H1 (cell line): ENCODE measurements around the gene JUP. TPM values are rescaled to one million over a fixed set of nuclear protein-coding genes. Genes with fewer than 3 reads are reported as not detected.

Source experiments
- CTCF ChIA-PET: fragments of 300-600 bp; sonication (Branson Sonifier 250); formaldehyde crosslinking; loops from one replicate; lab custom pipeline; 2021; ENCODE audit not compliant: partially characterized antibody; lab: Charles Lee
- POLR2A ChIA-PET: fragments of 300-600 bp; sonication (Branson Sonifier 250); formaldehyde crosslinking; loops from one replicate; lab custom pipeline; 2021; ENCODE audit warnings: inconsistent platforms; ENCODE audit not compliant: partially characterized antibody; lab: Charles Lee
- DNase-seq, 2 experiments: peaks; one replicate each; pipeline versions ENCODE4 v3.0.0 to v3.0.0-alpha.2; 2010 to 2022; ENCODE audit warnings: low spot score in 2 of 2, low read depth in 1 of 2, mixed read lengths in 1 of 2
- FAIRE-seq: peaks from 2 replicates; lab custom pipeline; 2011; peaks lifted over from hg19 to GRCh38; lab: Jason Lieb, UNC
- H2AFZ ChIP-seq: 2 replicates; pipeline ENCODE4 v1.8.1; 2012; ENCODE audit warnings: low read length, inconsistent platforms
- H2AK5ac ChIP-seq: 2 replicates; pipeline ENCODE4 v1.6.1; 2013; ENCODE audit warnings: low read depth, low read length
- H2BK120ac ChIP-seq: replicated peaks from 2 replicates; pipeline ENCODE3; 2013; ENCODE audit warnings: low read depth, low read length, inconsistent platforms
- H2BK12ac ChIP-seq: 2 replicates; pipeline ENCODE4 v1.6.1; 2013; ENCODE audit warnings: low read depth, low read length
- H2BK15ac ChIP-seq: 2 replicates; pipeline ENCODE4 v1.6.1; 2013; ENCODE audit warnings: low read length
- H2BK20ac ChIP-seq: 2 replicates; pipeline ENCODE4 v1.6.1; 2013; ENCODE audit warnings: low read length
- H2BK5ac ChIP-seq: 2 replicates; pipeline ENCODE4 v1.6.1; 2013; ENCODE audit warnings: low read depth, low read length
- H3K14ac ChIP-seq: 2 replicates; pipeline ENCODE4 v1.6.1; 2013; ENCODE audit warnings: inconsistent platforms; ENCODE audit not compliant: insufficient read length
- H3K18ac ChIP-seq: 2 replicates; pipeline ENCODE4 v1.6.1; 2013; ENCODE audit warnings: low read length; ENCODE audit errors: extremely low read depth
- H3K23ac ChIP-seq: 2 replicates; pipeline ENCODE4 v1.6.1; 2013; ENCODE audit warnings: inconsistent platforms; ENCODE audit not compliant: insufficient read length
- H3K23me2 ChIP-seq: 2 replicates; pipeline ENCODE4 v1.6.1; 2013; ENCODE audit warnings: low read depth, low read length
- H3K27ac ChIP-seq: 2 replicates; pipeline ENCODE4 v1.6.1; 2011; ENCODE audit warnings: low read depth, low read length, inconsistent platforms
- H3K27me3 ChIP-seq, 4 experiments: replicated peaks in 1 of 4; 1 replicate in 1 of 4; 2 replicates in 3 of 4; pipeline versions ENCODE4 v1.6.1 to v1.8.1; 2011 to 2013; ENCODE audit warnings: low read length in 3 of 4, mild to moderate bottlenecking in 3 of 4, inconsistent platforms in 2 of 4, mixed read lengths in 2 of 4, moderate library complexity in 1 of 4; ENCODE audit not compliant: control insufficient read depth in 3 of 4, insufficient read depth in 3 of 4; ENCODE audit errors: extremely low read depth in 1 of 4
- H3K36me3 ChIP-seq, 4 experiments: 2 replicates each; pipeline versions ENCODE4 v1.6.1 to v1.8.1; 2011 to 2013; ENCODE audit warnings: mild to moderate bottlenecking in 4 of 4, low read length in 3 of 4, moderate library complexity in 2 of 4, control low read depth in 1 of 4, inconsistent platforms in 1 of 4; ENCODE audit not compliant: insufficient read depth in 4 of 4, control insufficient read depth in 2 of 4
- H3K4ac ChIP-seq: replicated peaks from 2 replicates; pipeline ENCODE3; 2013; ENCODE audit warnings: low read length, low read depth, mixed read lengths, inconsistent platforms; ENCODE audit not compliant: insufficient read length
- H3K4me1 ChIP-seq, 4 experiments: replicated peaks in 1 of 4; 1 replicate in 1 of 4; 2 replicates in 3 of 4; pipeline versions ENCODE4 v1.6.1 to v1.8.1; 2011 to 2013; ENCODE audit warnings: low read length in 3 of 4, inconsistent platforms in 2 of 4, mixed read lengths in 1 of 4; ENCODE audit not compliant: insufficient read depth in 4 of 4, control insufficient read depth in 3 of 4
- H3K4me2 ChIP-seq, 2 experiments: 2 replicates each; pipeline versions ENCODE4 v1.6.1 to v1.8.1; 2011 to 2013; ENCODE audit warnings: low read depth in 2 of 2, low read length in 2 of 2, control low read depth in 1 of 2, inconsistent platforms in 1 of 2, mild to moderate bottlenecking in 1 of 2; ENCODE audit not compliant: insufficient read depth in 1 of 2
- H3K4me3 ChIP-seq, 4 experiments: fragments of 200-600, 300-600 bp in 1 of 4; sonication (generic), shearing (Covaris generic), sonication (Bioruptor Twin) in 1 of 4; 2 replicates each; pipeline versions ENCODE4 v1.5.1 to v1.8.1; 2011 to 2016; ENCODE audit warnings: low read length in 4 of 4, low read depth in 3 of 4, control low read depth in 2 of 4, inconsistent platforms in 2 of 4, mild to moderate bottlenecking in 2 of 4, mixed read lengths in 1 of 4, moderate library complexity in 1 of 4; ENCODE audit not compliant: insufficient read depth in 2 of 4; ENCODE audit errors: extremely low read depth in 1 of 4
- H3K56ac ChIP-seq: replicated peaks from 2 replicates; pipeline ENCODE3; 2013; ENCODE audit warnings: low read depth, mild to moderate bottlenecking, mixed read lengths, low read length, inconsistent platforms; ENCODE audit not compliant: insufficient read length
- H3K79me1 ChIP-seq: 2 replicates; pipeline ENCODE4 v1.6.1; 2013; ENCODE audit warnings: low read depth, low read length, control low read depth
- H3K79me2 ChIP-seq, 2 experiments: 2 replicates each; pipeline versions ENCODE4 v1.6.1 to v1.8.1; 2012 to 2013; ENCODE audit warnings: low read length in 2 of 2, mild to moderate bottlenecking in 2 of 2, inconsistent platforms in 1 of 2; ENCODE audit not compliant: insufficient read depth in 2 of 2, control insufficient read depth in 1 of 2
- H3K9ac ChIP-seq, 4 experiments: replicated peaks in 1 of 4; 1 replicate in 1 of 4; 2 replicates in 3 of 4; pipeline versions ENCODE4 v1.6.1 to v1.8.1; 2011 to 2013; ENCODE audit warnings: low read depth in 3 of 4, low read length in 3 of 4, control low read depth in 2 of 4, mild to moderate bottlenecking in 2 of 4, moderate library complexity in 2 of 4, inconsistent platforms in 1 of 4; ENCODE audit errors: extremely low read depth in 1 of 4
- H3K9me3 ChIP-seq, 2 experiments: 2 replicates each; pipeline versions ENCODE4 v1.6.1 to v1.8.1; 2012 to 2013; ENCODE audit warnings: mild to moderate bottlenecking in 2 of 2, moderate library complexity in 2 of 2, control low read depth in 1 of 2, inconsistent platforms in 1 of 2, low read depth in 1 of 2, low read length in 1 of 2, mixed read lengths in 1 of 2; ENCODE audit not compliant: insufficient read depth in 2 of 2
- H4K20me1 ChIP-seq, 2 experiments: replicated peaks in 1 of 2; 2 replicates each; pipeline versions ENCODE3 to v1.8.1; 2011 to 2013; ENCODE audit warnings: inconsistent platforms in 2 of 2, low read length in 2 of 2, mild to moderate bottlenecking in 1 of 2; ENCODE audit not compliant: insufficient read depth in 2 of 2, control insufficient read depth in 1 of 2
- H4K5ac ChIP-seq: 2 replicates; pipeline ENCODE4 v1.6.1; 2013; ENCODE audit warnings: low read length, low read depth, mixed read lengths, inconsistent platforms; ENCODE audit not compliant: insufficient read length
- H4K8ac ChIP-seq: 2 replicates; pipeline ENCODE4 v1.8.0; 2013; ENCODE audit warnings: mild to moderate bottlenecking, moderate library complexity, low read length, inconsistent platforms; ENCODE audit not compliant: insufficient read depth; ENCODE audit errors: extremely low read depth
- H4K91ac ChIP-seq: replicated peaks from 2 replicates; pipeline ENCODE3; 2013; ENCODE audit warnings: low read length, mixed read lengths, inconsistent platforms; ENCODE audit not compliant: insufficient read length
- BCL11A ChIP-seq, 2 experiments: IDR thresholded peaks; one replicate each; pipeline ENCODE4 v1.6.1; 2011; ENCODE audit warnings: low read depth in 2 of 2, low read length in 2 of 2, mild to moderate bottlenecking in 2 of 2
- JUND ChIP-seq: IDR thresholded peaks from 2 replicates; pipeline ENCODE4 v1.6.1; 2011; ENCODE audit warnings: mild to moderate bottlenecking, improper control_type of control experiment, low read length
- PHF8 ChIP-seq: fragments of 200-600 bp; sonication (generic); conservative IDR thresholded peaks from 2 replicates; pipeline ENCODE4 v1.7.1; 2012; ENCODE audit warnings: low read depth, mild to moderate bottlenecking, inconsistent platforms, low read length, moderate library complexity
- SP2 ChIP-seq: IDR thresholded peaks from 2 replicates; pipeline ENCODE4 v1.6.1; 2012; ENCODE audit warnings: mild to moderate bottlenecking, low read length, inconsistent platforms
- TAF1 ChIP-seq: IDR thresholded peaks from 2 replicates; pipeline ENCODE4 v1.6.1; 2011; ENCODE audit warnings: mild to moderate bottlenecking, low read depth, low read length
- TAF7 ChIP-seq: optimal IDR thresholded peaks from 2 replicates; pipeline ENCODE3; 2011; ENCODE audit warnings: low read depth, mild to moderate bottlenecking, inconsistent platforms, low read length, moderate library complexity, borderline replicate concordance
- WGBS, 2 experiments: shearing (Covaris generic) in 1 of 2; methylation state at CpG; one replicate each; pipeline versions ENCODE4 v1.1.6 to v1.1.7; 2013 to 2015; ENCODE audit warnings: low lambda C conversion rate in 2 of 2, mixed read lengths in 2 of 2, inconsistent platforms in 1 of 2, low coverage in 1 of 2, missing lambda C conversion rate in 1 of 2; ENCODE audit not compliant: insufficient replicate concordance in 2 of 2, insufficient coverage in 1 of 2, insufficient read length in 1 of 2; ENCODE audit errors: extremely low coverage in 1 of 2, missing lambda C conversion rate in 1 of 2; 5-methylcytosine and 5-hydroxymethylcytosine counted together
- polyA plus RNA-seq, 7 experiments: library from polyadenylated mRNA; depleted of rRNA in 3 of 7; stranded (reverse) in 5 of 7; unstranded in 2 of 7; fragments of >200 nt in 5 of 7; fragments of 200-250 nt in 2 of 7; gene quantifications; 1 replicate in 5 of 7; 2 replicates in 1 of 7; 4 replicates in 1 of 7; pipeline versions ENCODE4 v1.2.1 to v1.2.3, GENCODE V29; 2011 to 2013; ENCODE audit warnings: missing spikeins in 2 of 7, mixed read lengths in 2 of 7
- total RNA-seq: library from RNA; stranded (reverse); fragmentation: NEBNext Ultra II Directional; extraction: Animal tissue kit (Norgen Biotek cat#: 25700); gene quantifications from 2 replicates; pipeline ENCODE4 v1.2.1, GENCODE V29; 2021

The JUP gene
- total and polyA plus RNA-seq, 2 of the 8 experiments (the other 6 are each of a cell fraction or from before 2014, with no cell fraction given), result 62.8 to 102 TPM

DNA sequence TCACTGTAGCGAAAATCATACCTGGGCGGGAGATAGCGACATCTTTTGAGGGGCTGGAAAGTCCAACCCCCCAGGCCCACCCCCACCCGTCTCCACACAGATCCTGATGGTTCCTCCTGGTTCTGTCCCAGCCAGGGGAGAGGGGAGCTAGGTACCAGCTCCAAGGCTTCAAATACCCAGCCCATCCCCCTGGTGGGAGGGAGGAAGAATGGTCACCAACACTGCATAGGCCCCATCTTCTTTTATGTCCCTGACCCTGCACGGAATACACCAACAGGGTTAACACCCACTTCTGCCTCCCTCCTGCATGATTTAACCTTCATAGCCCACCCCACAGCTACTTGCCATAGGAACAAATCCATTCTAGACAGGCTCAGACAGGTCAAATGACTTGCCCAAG lies 61.4 kb downstream of the JUP start:
- FAIRE-seq, result no peak
- no peak overlapping the region for H3K4me3 ChIP-seq
- H3K9ac ChIP-seq, result no peak overlapping the region
- no peak overlapping the region for H3K18ac ChIP-seq
- H2BK20ac ChIP-seq, result no peak overlapping the region
- 74% methylated on average over 4 of the region's 5 CpGs; no CpG with 5 or more reads in 1 of the 2 experiments for WGBS, 2 experiments
- no peak overlapping the region for H3K4ac ChIP-seq
- H3K56ac ChIP-seq, result no peak overlapping the region
- peaks cover 0 to 2% (median 0%) of the 10 kb centered on the region in 4 experiments; a peak in 3 of 7 replicates for H3K4me1 ChIP-seq
- no peaks in the 10 kb centered on the region for H3K36me3 ChIP-seq
- DNase-seq, result no peak
- H2BK5ac ChIP-seq, result no peak overlapping the region
- H2AFZ ChIP-seq, result no peak overlapping the region
- no peak overlapping the region for H4K8ac ChIP-seq
- peaks cover 0 to 2% of the 10 kb centered on the region in 2 experiments for H4K20me1 ChIP-seq
- H2BK120ac ChIP-seq, result no peak overlapping the region
- H3K9me3 ChIP-seq, result no peaks in the 10 kb centered on the region
- CTCF ChIA-PET, result interaction anchor here (0.6 to 2.5 kb wide), 7 partner anchors 10 to 176 kb away, joined by 3 to 10 read pairs (median 4); partner anchors contain the start of gene HAP1
- H3K14ac ChIP-seq, result no peak overlapping the region
- H3K27ac ChIP-seq, result no peak overlapping the region
- H3K79me2 ChIP-seq, result no peaks in the 10 kb centered on the region
- TF ChIP-seq BCL11A (IDR thresholded peaks at IDR 0.05; ENCODE audit: low read depth in 2 of 2, low read length in 2 of 2), result no peak
- TF ChIP-seq TAF7, result no peak
- no peak for TF ChIP-seq JUND
- TF ChIP-seq TAF1, result no peak
- no peak for TF ChIP-seq PHF8
- TF ChIP-seq SP2, result no peak
- H3K23ac ChIP-seq, result no peak overlapping the region
- no peak overlapping the region for H2BK12ac ChIP-seq
- no peaks in the 10 kb centered on the region for H3K27me3 ChIP-seq
- no peak overlapping the region for H2BK15ac ChIP-seq
- no peak overlapping the region for H4K5ac ChIP-seq
- no peak overlapping the region for H3K4me2 ChIP-seq
- H3K79me1 ChIP-seq, result no peaks in the 10 kb centered on the region
- H2AK5ac ChIP-seq, result no peak overlapping the region
- H3K23me2 ChIP-seq, result no peaks in the 10 kb centered on the region
- H4K91ac ChIP-seq, result no peak overlapping the region
- POLR2A ChIA-PET, result interaction anchor here (0.8 to 18.3 kb wide), 5 partner anchors 10 to 33 kb away, joined by 3 to 215 read pairs (median 8); partner anchors contain the start of genes EIF1 and HAP1
